B cell (primary cell): ENCODE measurements around the gene IQCK. TPM values are rescaled to one million over a fixed set of nuclear protein-coding genes. Genes with fewer than 3 reads are reported as not detected.

Experiments used
- ATAC-seq: fragments of 200-7000 bp; cut with Tn5 transposase; one replicate; pipeline ENCODE4 v1.10.0; 2021; ENCODE audit warnings: low read depth, mild to moderate bottlenecking, moderate number of reproducible peaks, moderate library complexity
- CTCF ChIA-PET: fragments of 350-600 bp; sonication (Branson Sonifier 250); formaldehyde crosslinking; loops from one replicate; lab custom pipeline; 2021; ENCODE audit warnings: antibody characterized with exemption, inconsistent platforms; lab: Charles Lee
- POLR2A ChIA-PET: fragments of 350-600 bp; sonication (Branson Sonifier 250); formaldehyde crosslinking; loops from one replicate; lab custom pipeline; 2021; ENCODE audit warnings: antibody characterized with exemption; lab: Charles Lee
- DNase-seq: peaks from one replicate; pipeline ENCODE4 v3.0.0; 2013
- H2AFZ ChIP-seq: 2 replicates; pipeline ENCODE4 v1.6.1; 2012; ENCODE audit warnings: mild to moderate bottlenecking, low read depth, low read length; ENCODE audit not compliant: insufficient read depth, poor library complexity, severe bottlenecking
- H3K27ac ChIP-seq, 2 donors: 1 replicate in 1 of 2; 2 replicates in 1 of 2; pipeline ENCODE4 v1.5.1; 2012 to 2013; ENCODE audit warnings: low read length in 2 of 2, mild to moderate bottlenecking in 2 of 2, moderate library complexity in 1 of 2
- H3K27me3 ChIP-seq, 4 experiments: fragments of 200-600 bp in 1 of 4; sonication (generic) in 1 of 4; replicated peaks in 1 of 4; 1 replicate in 2 of 4; 2 replicates in 2 of 4; pipeline versions ENCODE4 v1.6.1 to v1.7.0; 2013 to 2016; ENCODE audit warnings: low read length in 3 of 4, mild to moderate bottlenecking in 2 of 4, mixed read lengths in 1 of 4, moderate library complexity in 1 of 4; ENCODE audit not compliant: insufficient read depth in 4 of 4, control insufficient read depth in 3 of 4; ENCODE audit errors: control extremely low read depth in 1 of 4
- H3K36me3 ChIP-seq, 2 experiments: replicated peaks in 1 of 2; 1 replicate in 1 of 2; 2 replicates in 1 of 2; pipeline versions ENCODE4 v1.6.1 to v1.7.1; 2013; ENCODE audit warnings: low read length in 1 of 2; ENCODE audit not compliant: insufficient read depth in 2 of 2, control insufficient read depth in 1 of 2; ENCODE audit errors: control extremely low read depth in 1 of 2, extremely low read depth in 1 of 2
- H3K4me1 ChIP-seq, 2 donors: fragments of 200-600 bp in 1 of 2; sonication (generic) in 1 of 2; 1 replicate in 1 of 2; 2 replicates in 1 of 2; pipeline versions ENCODE4 v1.5.1 to v1.6.1; 2013 to 2017; ENCODE audit warnings: low read length in 2 of 2; ENCODE audit not compliant: control insufficient read depth in 2 of 2, insufficient read depth in 2 of 2
- H3K4me2 ChIP-seq: replicated peaks from 2 replicates; pipeline ENCODE3; 2012; ENCODE audit warnings: mild to moderate bottlenecking, low read depth, low read length; ENCODE audit not compliant: poor library complexity, severe bottlenecking
- H3K4me3 ChIP-seq, 5 experiments: fragments of 200-600 bp in 1 of 5; sonication (generic) in 1 of 5; 1 replicate in 3 of 5; 2 replicates in 2 of 5; pipeline versions ENCODE4 v1.5.1 to v1.7.0; 2011 to 2016; ENCODE audit warnings: low read length in 4 of 5, mild to moderate bottlenecking in 4 of 5, low read depth in 2 of 5, control low read depth in 1 of 5, moderate library complexity in 1 of 5; ENCODE audit not compliant: insufficient read depth in 1 of 5; ENCODE audit errors: control extremely low read depth in 1 of 5, extremely low read depth in 1 of 5
- H3K79me2 ChIP-seq: fragments of 200-600 bp; sonication (generic); one replicate; pipeline ENCODE4 v1.6.0; 2016; ENCODE audit warnings: low read length; ENCODE audit not compliant: control insufficient read depth, insufficient read depth
- H3K9ac ChIP-seq: fragments of 200-600 bp; sonication (generic); 2 replicates; pipeline ENCODE4 v1.6.1; 2017; ENCODE audit warnings: mild to moderate bottlenecking, low read length, moderate library complexity
- H3K9me3 ChIP-seq, 3 donors: one replicate each; pipeline versions ENCODE4 v1.6.1 to v1.7.1; 2013; ENCODE audit warnings: low read length in 2 of 3; ENCODE audit not compliant: control insufficient read depth in 2 of 3, insufficient read depth in 1 of 3; ENCODE audit errors: control extremely low read depth in 1 of 3
- H4K20me1 ChIP-seq: 2 replicates; pipeline ENCODE4 v1.6.0; 2012; ENCODE audit warnings: mild to moderate bottlenecking, low read length; ENCODE audit not compliant: insufficient read depth, control insufficient read depth, poor library complexity, severe bottlenecking
- H3K27ac Mint-ChIP-seq: one replicate; pipeline ENCODE4 v1.8.0; 2021; ENCODE audit warnings: mixed read lengths
- H3K27me3 Mint-ChIP-seq: one replicate; pipeline ENCODE4 v1.8.0; 2021; ENCODE audit warnings: mixed read lengths
- H3K4me1 Mint-ChIP-seq: one replicate; pipeline ENCODE4 v1.8.0; 2021; ENCODE audit warnings: mixed read lengths
- H3K4me3 Mint-ChIP-seq: one replicate; pipeline ENCODE4 v1.8.0; 2021; ENCODE audit warnings: mixed read lengths
- H3K9me3 Mint-ChIP-seq: one replicate; pipeline ENCODE4 v1.8.0; 2022; ENCODE audit warnings: mixed read lengths; ENCODE audit not compliant: insufficient read depth
- CTCF ChIP-seq: fragments of 200-600 bp; IDR thresholded peaks from one replicate; pipeline ENCODE4 v1.8.0; 2022; ENCODE audit warnings: antibody characterized with exemption, mild to moderate bottlenecking
- EZH2 ChIP-seq: IDR thresholded peaks from 2 replicates; pipeline ENCODE4 v1.6.1; 2012; ENCODE audit warnings: borderline replicate concordance, low read depth, mild to moderate bottlenecking, moderate library complexity, low read length; ENCODE audit not compliant: insufficient read depth, poor library complexity, severe bottlenecking
- WGBS: methylation state at CpG from one replicate; pipeline ENCODE4 v1.1.5; 2013; ENCODE audit warnings: missing lambda C conversion rate; ENCODE audit not compliant: insufficient coverage; 5-methylcytosine and 5-hydroxymethylcytosine counted together
- intact Hi-C: fragments of 100-400 bp; cut with micrococcal nuclease; formaldehyde crosslinking; loops from one replicate; pipeline ENCODE4 v1.10.0; 2022
- polyA plus RNA-seq: library from polyadenylated mRNA; depleted of rRNA; stranded (reverse); fragments of >200 nt; gene quantifications from 2 replicates; pipeline ENCODE4 v1.2.3, GENCODE V29; 2012
- total RNA-seq, 2 donors: library from RNA; stranded (reverse); fragments of 120-200 nt in 1 of 2; gene quantifications; 1 replicate in 1 of 2; 2 replicates in 1 of 2; pipeline versions ENCODE4 v1.2.3 to v1.2.4, GENCODE V29; 2013 to 2022

IQCK gene
- total and polyA plus RNA-seq, 2 donors (not counting 1 experiment from before 2014, with no cell fraction given), result 1.00 to 3.0 TPM

- intact Hi-C loops, result no loop called here
- Histone ChIP-seq H3K9ac (no peak overlapping the region), H4K20me1 (no peaks in the 10 kb centered on the region), H3K9me3 (no peaks in the 10 kb centered on the region), H3K4me2 (no peak overlapping the region), H3K27me3 (no peaks in the 10 kb centered on the region), H3K27ac (no peak overlapping the region), H3K4me3 (no peak overlapping the region), H3K36me3 (peaks cover 0 to 48% of the 10 kb centered on the region in 2 experiments), H3K79me2 (no peaks in the 10 kb centered on the region), H2AFZ (no peak overlapping the region), H3K4me1 (no peaks in the 10 kb centered on the region)
- TF ChIP-seq EZH2 (no peak), CTCF (no peak)
- 83% methylated on average over 17 of the region's 19 CpGs for WGBS
- DNase-seq, result no peak
- H3K27ac Mint-ChIP-seq, result no peak overlapping the region
- no peaks in the 10 kb centered on the region for H3K9me3 Mint-ChIP-seq
- ChIA-PET CTCF (interaction anchor here (0.9 kb wide), 1 partner anchor 10 kb away, joined by 3 read pairs; no protein-coding TSS in a partner anchor), POLR2A (no interaction called here)
- H3K4me1 Mint-ChIP-seq, result no peaks in the 10 kb centered on the region
- H3K27me3 Mint-ChIP-seq, result no peaks in the 10 kb centered on the region
- no peak overlapping the region for H3K4me3 Mint-ChIP-seq
- no peak for ATAC-seq
Measured at GRCh38 chr16:19698480-19699465, 19.3 kb upstream of the IQCK start.

- H3K79me2 ChIP-seq, result no peaks in the 10 kb centered on the region
- Mint-ChIP-seq H3K4me1 (no peaks in the 10 kb centered on the region), H3K27ac (no peak overlapping the region), H3K9me3 (no peaks in the 10 kb centered on the region), H3K4me3 (no peak overlapping the region), H3K27me3 (no peaks in the 10 kb centered on the region)
- no peak overlapping the region for H2AFZ ChIP-seq
- no peak overlapping the region for H3K4me2 ChIP-seq
- H3K9me3 ChIP-seq, result no peaks in the 10 kb centered on the region
- TF ChIP-seq CTCF (no peak), EZH2 (no peak)
- DNase-seq (no peak), ATAC-seq (no peak)
- ChIA-PET CTCF (no interaction called here), POLR2A (no interaction called here)
- intact Hi-C loops, result no loop called here
- H3K36me3 ChIP-seq, result peaks cover 0 to 53% of the 10 kb centered on the region in 2 experiments
- no peaks in the 10 kb centered on the region for H3K4me1 ChIP-seq
- H3K27ac ChIP-seq, result no peak overlapping the region
- no peaks in the 10 kb centered on the region for H3K27me3 ChIP-seq
- WGBS, result 96% methylated on average over 8 of the region's 8 CpGs
- H3K9ac ChIP-seq, result no peak overlapping the region
- no peaks in the 10 kb centered on the region for H4K20me1 ChIP-seq
- H3K4me3 ChIP-seq, result no peak overlapping the region
Measured at GRCh38 chr16:19699472-19699871, 18.6 kb upstream of the IQCK start.
